WTC11 (cell line): ENCODE results near the gene RGCC. TPM values are rescaled to one million over a fixed set of nuclear protein-coding genes. Genes with fewer than 3 reads are reported as not detected.

Experiments
- ATAC-seq: fragments of 200-7000 bp; cut with Tn5 transposase; 2 replicates; pipeline ENCODE4 v1.10.0; 2021; ENCODE audit warnings: mild to moderate bottlenecking, moderate library complexity
- CTCF ChIA-PET: fragments of 300-600 bp; sonication (Branson Sonifier 250); formaldehyde crosslinking; loops from one replicate; lab custom pipeline; 2021; ENCODE audit warnings: antibody characterized with exemption; lab: Charles Lee
- POLR2A ChIA-PET: fragments of 350-600 bp; sonication (Branson Sonifier 250); formaldehyde crosslinking; loops from one replicate; lab custom pipeline; 2021; ENCODE audit warnings: antibody characterized with exemption; lab: Charles Lee
- DNase-seq: peaks from one replicate; pipeline ENCODE4 v3.0.0; 2021; ENCODE audit warnings: low spot score
- H3K27ac Mint-ChIP-seq: 2 replicates; pipeline ENCODE4 v1.8.0; 2021; ENCODE audit warnings: mixed read lengths
- H3K27me3 Mint-ChIP-seq: 2 replicates; pipeline ENCODE4 v1.8.0; 2021; ENCODE audit warnings: low read depth, mild to moderate bottlenecking, moderate library complexity, mixed read lengths
- H3K36me3 Mint-ChIP-seq: 2 replicates; pipeline ENCODE4 v1.8.0; 2021; ENCODE audit warnings: mixed read lengths
- H3K4me1 Mint-ChIP-seq: 2 replicates; pipeline ENCODE4 v1.8.0; 2022; ENCODE audit warnings: mixed read lengths
- H3K4me3 Mint-ChIP-seq: 2 replicates; pipeline ENCODE4 v1.8.0; 2021; ENCODE audit warnings: mild to moderate bottlenecking, moderate library complexity, mixed read lengths
- H3K9me3 Mint-ChIP-seq: 2 replicates; pipeline ENCODE4 v1.8.0; 2021; ENCODE audit warnings: mixed read lengths
- CBFB ChIP-seq: sonication (generic); formaldehyde crosslinking; IDR thresholded peaks from 2 replicates; pipeline ENCODE4 v1.8.1; 2022; ENCODE audit warnings: mild to moderate bottlenecking, low read depth, missing genetic modification reagents
- CREB1 ChIP-seq: sonication (generic); formaldehyde crosslinking; IDR thresholded peaks from 2 replicates; pipeline ENCODE4 v1.8.0; 2023; ENCODE audit warnings: mild to moderate bottlenecking, missing genetic modification reagents
- CREM ChIP-seq: sonication (generic); formaldehyde crosslinking; IDR thresholded peaks from 2 replicates; pipeline ENCODE4 v1.8.1; 2022; ENCODE audit warnings: mild to moderate bottlenecking, missing genetic modification reagents, moderate library complexity
- GABPB1 ChIP-seq: sonication (generic); formaldehyde crosslinking; IDR thresholded peaks from 2 replicates; pipeline ENCODE4 v1.8.1; 2023; ENCODE audit warnings: mild to moderate bottlenecking, missing genetic modification reagents
- KAT7 ChIP-seq: sonication (generic); formaldehyde crosslinking; IDR thresholded peaks from 2 replicates; pipeline ENCODE4 v1.8.1; 2023; ENCODE audit warnings: missing genetic modification reagents, mild to moderate bottlenecking, borderline replicate concordance
- MYBL2 ChIP-seq: sonication (generic); formaldehyde crosslinking; IDR thresholded peaks from 2 replicates; pipeline ENCODE4 v1.8.1; 2023; ENCODE audit warnings: mild to moderate bottlenecking, moderate library complexity, missing genetic modification reagents
- NFE2L1 ChIP-seq: sonication (generic); formaldehyde crosslinking; IDR thresholded peaks from 2 replicates; pipeline ENCODE4 v1.8.1; 2023; ENCODE audit warnings: missing genetic modification reagents
- NR1H2 ChIP-seq: sonication (generic); formaldehyde crosslinking; IDR thresholded peaks from 2 replicates; pipeline ENCODE4 v1.9.0; 2021; ENCODE audit warnings: mild to moderate bottlenecking, moderate library complexity, missing genetic modification reagents
- NR3C1 ChIP-seq: sonication (generic); formaldehyde crosslinking; conservative IDR thresholded peaks from 2 replicates; pipeline ENCODE4 v1.8.1; 2023; ENCODE audit warnings: low read depth, mild to moderate bottlenecking, missing genetic modification reagents
- SMAD3 ChIP-seq: sonication (generic); formaldehyde crosslinking; IDR thresholded peaks from 2 replicates; pipeline ENCODE4 v1.8.0; 2022; ENCODE audit warnings: missing genetic modification reagents, mild to moderate bottlenecking, borderline replicate concordance
- SOX15 ChIP-seq: fragments of 250-450 bp; sonication (Bioruptor Pico); IDR thresholded peaks from 2 replicates; pipeline ENCODE4 v1.9.0; 2021; ENCODE audit warnings: mild to moderate bottlenecking
- SP1 ChIP-seq: sonication (generic); formaldehyde crosslinking; conservative IDR thresholded peaks from 2 replicates; pipeline ENCODE4 v1.8.1; 2022; ENCODE audit warnings: missing genetic modification reagents
- TCF7 ChIP-seq: sonication (generic); formaldehyde crosslinking; IDR thresholded peaks from 2 replicates; pipeline ENCODE4 v1.8.0; 2022; ENCODE audit warnings: mild to moderate bottlenecking, low read depth, missing genetic modification reagents, moderate library complexity
- ZNF138 ChIP-seq: sonication (generic); formaldehyde crosslinking; conservative IDR thresholded peaks from 2 replicates; pipeline ENCODE4 v1.8.1; 2022; ENCODE audit warnings: mild to moderate bottlenecking, moderate library complexity, missing genetic modification reagents
- ZNF416 ChIP-seq: fragments of 250-450 bp; sonication (Bioruptor Pico); IDR thresholded peaks from 2 replicates; pipeline ENCODE4 v1.9.0; 2021; ENCODE audit warnings: mild to moderate bottlenecking, inconsistent platforms
- total RNA-seq: library from RNA; stranded (reverse); gene quantifications from 3 replicates; pipeline ENCODE4 v1.2.3, GENCODE V29; 2021
- TF ChIP-seq, protein P1 (sequence below): fragments of 250-450 bp; sonication (Bioruptor Pico); IDR thresholded peaks from 2 replicates; pipeline ENCODE4 v1.9.0; 2021; ENCODE audit warnings: mild to moderate bottlenecking, borderline replicate concordance
- TF ChIP-seq, protein P2 (sequence below): fragments of 250-450 bp; sonication (Bioruptor Pico); IDR thresholded peaks from 2 replicates; pipeline ENCODE4 v1.9.0; 2021; ENCODE audit warnings: moderate library complexity, mild to moderate bottlenecking, inconsistent platforms, borderline replicate concordance
- TF ChIP-seq, protein P3 (sequence below): sonication (generic); formaldehyde crosslinking; conservative IDR thresholded peaks from 2 replicates; pipeline ENCODE4 v1.8.1; 2022; ENCODE audit warnings: mild to moderate bottlenecking, missing genetic modification reagents
- TF ChIP-seq, protein P4 (sequence below): sonication (generic); formaldehyde crosslinking; IDR thresholded peaks from 2 replicates; pipeline ENCODE4 v1.8.1; 2022; ENCODE audit warnings: mild to moderate bottlenecking, moderate library complexity, missing genetic modification reagents
- TF ChIP-seq, protein P5 (sequence below): sonication (generic); formaldehyde crosslinking; IDR thresholded peaks from 2 replicates; pipeline ENCODE4 v1.8.1; 2023; ENCODE audit warnings: mild to moderate bottlenecking, missing genetic modification reagents, moderate library complexity
- TF ChIP-seq, protein P6 (sequence below): sonication (generic); formaldehyde crosslinking; IDR thresholded peaks from 2 replicates; pipeline ENCODE4 v1.8.1; 2022; ENCODE audit warnings: low read depth, missing genetic modification reagents, borderline replicate concordance
- TF ChIP-seq, protein P7 (sequence below): sonication (generic); formaldehyde crosslinking; IDR thresholded peaks from 2 replicates; pipeline ENCODE4 v1.8.0; 2023; ENCODE audit warnings: missing genetic modification reagents, mild to moderate bottlenecking, borderline replicate concordance
- TF ChIP-seq, protein P8 (sequence below): sonication (generic); formaldehyde crosslinking; IDR thresholded peaks from 2 replicates; pipeline ENCODE4 v1.8.0; 2022; ENCODE audit warnings: mild to moderate bottlenecking, missing genetic modification reagents

RGCC gene
- total RNA-seq, 1 experiment from 2014 or later: 0.48 TPM

DNA sequence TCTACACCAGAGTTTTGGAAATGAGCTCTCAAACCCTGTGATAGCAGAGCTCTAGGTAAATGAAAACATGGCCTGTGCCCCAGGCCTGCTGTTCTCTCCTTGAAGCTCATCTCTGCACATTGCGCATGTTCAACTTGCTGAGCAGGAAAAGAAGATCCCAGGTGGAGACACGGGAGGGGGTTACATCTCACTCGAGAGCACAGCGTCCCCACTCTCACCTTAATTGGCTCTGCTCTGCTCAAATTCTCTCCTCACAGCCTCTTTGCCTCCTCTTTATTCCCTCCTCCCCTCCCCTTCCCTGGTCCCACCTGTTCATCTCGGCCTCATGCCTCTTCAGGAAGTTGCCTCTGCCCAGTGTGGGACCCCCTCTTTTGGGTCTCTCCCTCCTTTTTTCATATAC, 44.7 kb downstream of the RGCC start (continued):
- TF ChIP-seq, protein P1, sequence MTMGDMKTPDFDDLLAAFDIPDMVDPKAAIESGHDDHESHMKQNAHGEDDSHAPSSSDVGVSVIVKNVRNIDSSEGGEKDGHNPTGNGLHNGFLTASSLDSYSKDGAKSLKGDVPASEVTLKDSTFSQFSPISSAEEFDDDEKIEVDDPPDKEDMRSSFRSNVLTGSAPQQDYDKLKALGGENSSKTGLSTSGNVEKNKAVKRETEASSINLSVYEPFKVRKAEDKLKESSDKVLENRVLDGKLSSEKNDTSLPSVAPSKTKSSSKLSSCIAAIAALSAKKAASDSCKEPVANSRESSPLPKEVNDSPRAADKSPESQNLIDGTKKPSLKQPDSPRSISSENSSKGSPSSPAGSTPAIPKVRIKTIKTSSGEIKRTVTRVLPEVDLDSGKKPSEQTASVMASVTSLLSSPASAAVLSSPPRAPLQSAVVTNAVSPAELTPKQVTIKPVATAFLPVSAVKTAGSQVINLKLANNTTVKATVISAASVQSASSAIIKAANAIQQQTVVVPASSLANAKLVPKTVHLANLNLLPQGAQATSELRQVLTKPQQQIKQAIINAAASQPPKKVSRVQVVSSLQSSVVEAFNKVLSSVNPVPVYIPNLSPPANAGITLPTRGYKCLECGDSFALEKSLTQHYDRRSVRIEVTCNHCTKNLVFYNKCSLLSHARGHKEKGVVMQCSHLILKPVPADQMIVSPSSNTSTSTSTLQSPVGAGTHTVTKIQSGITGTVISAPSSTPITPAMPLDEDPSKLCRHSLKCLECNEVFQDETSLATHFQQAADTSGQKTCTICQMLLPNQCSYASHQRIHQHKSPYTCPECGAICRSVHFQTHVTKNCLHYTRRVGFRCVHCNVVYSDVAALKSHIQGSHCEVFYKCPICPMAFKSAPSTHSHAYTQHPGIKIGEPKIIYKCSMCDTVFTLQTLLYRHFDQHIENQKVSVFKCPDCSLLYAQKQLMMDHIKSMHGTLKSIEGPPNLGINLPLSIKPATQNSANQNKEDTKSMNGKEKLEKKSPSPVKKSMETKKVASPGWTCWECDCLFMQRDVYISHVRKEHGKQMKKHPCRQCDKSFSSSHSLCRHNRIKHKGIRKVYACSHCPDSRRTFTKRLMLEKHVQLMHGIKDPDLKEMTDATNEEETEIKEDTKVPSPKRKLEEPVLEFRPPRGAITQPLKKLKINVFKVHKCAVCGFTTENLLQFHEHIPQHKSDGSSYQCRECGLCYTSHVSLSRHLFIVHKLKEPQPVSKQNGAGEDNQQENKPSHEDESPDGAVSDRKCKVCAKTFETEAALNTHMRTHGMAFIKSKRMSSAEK (CRISPR knock-in tag): no peak
- TF ChIP-seq GABPB1 (CRISPR knock-in tag): no peak
- TF ChIP-seq SP1 (CRISPR knock-in tag): no peak
- no peak for TF ChIP-seq NR1H2 (CRISPR knock-in tag)
- no peak for TF ChIP-seq ZNF138 (CRISPR knock-in tag)
- no peak for TF ChIP-seq NR3C1 (CRISPR knock-in tag)
- TF ChIP-seq CREB1: no peak
- TF ChIP-seq NFE2L1: no peak
- no peak for TF ChIP-seq CREM (CRISPR knock-in tag)
- TF ChIP-seq, protein P2, sequence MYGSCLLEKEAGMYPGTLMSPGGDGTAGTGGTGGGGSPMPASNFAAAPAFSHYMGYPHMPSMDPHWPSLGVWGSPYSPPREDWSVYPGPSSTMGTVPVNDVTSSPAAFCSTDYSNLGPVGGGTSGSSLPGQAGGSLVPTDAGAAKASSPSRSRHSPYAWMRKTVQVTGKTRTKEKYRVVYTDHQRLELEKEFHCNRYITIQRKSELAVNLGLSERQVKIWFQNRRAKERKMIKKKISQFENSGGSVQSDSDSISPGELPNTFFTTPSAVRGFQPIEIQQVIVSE (CRISPR knock-in tag): no peak
- TF ChIP-seq, protein P3, sequence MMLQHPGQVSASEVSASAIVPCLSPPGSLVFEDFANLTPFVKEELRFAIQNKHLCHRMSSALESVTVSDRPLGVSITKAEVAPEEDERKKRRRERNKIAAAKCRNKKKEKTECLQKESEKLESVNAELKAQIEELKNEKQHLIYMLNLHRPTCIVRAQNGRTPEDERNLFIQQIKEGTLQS (CRISPR knock-in tag): no peak
- no peak for TF ChIP-seq KAT7
- TF ChIP-seq, protein P4, sequence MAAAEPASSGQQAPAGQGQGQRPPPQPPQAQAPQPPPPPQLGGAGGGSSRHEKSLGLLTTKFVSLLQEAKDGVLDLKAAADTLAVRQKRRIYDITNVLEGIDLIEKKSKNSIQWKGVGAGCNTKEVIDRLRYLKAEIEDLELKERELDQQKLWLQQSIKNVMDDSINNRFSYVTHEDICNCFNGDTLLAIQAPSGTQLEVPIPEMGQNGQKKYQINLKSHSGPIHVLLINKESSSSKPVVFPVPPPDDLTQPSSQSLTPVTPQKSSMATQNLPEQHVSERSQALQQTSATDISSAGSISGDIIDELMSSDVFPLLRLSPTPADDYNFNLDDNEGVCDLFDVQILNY (CRISPR knock-in tag): no peak
- no peak for TF ChIP-seq SMAD3 (CRISPR knock-in tag)

DNA sequence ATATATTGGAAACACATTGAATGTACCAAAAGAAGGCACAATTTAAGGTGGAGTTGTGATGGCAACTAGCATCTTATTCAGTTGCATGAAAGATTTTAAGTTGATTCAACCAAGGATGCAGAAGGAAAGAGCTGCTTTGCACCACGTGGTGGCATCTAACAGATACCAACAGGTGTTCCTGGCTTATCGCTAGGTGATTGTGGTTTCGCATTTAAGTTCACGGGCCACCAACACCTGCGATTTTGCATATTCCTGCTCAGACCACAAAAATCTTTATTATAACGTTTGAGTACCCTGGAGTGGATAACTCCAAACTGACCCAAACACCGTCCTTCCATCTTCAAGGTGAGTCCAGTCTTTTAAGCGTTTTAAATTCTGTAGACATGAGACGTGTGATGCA, 45.3 kb downstream of the RGCC start:
- DNase-seq: no peak
- Mint-ChIP-seq H3K27ac (no peak overlapping the region), H3K4me1 (peaks cover 3% of the 10 kb centered on the region; the same call in 1 of the 2 replicates), H3K27me3 (peaks cover 17% of the 10 kb centered on the region), H3K36me3 (peaks cover 6% of the 10 kb centered on the region), H3K4me3 (no peak overlapping the region), H3K9me3 (peaks cover 26% of the 10 kb centered on the region)
- ATAC-seq: no peak
- CTCF ChIA-PET: no interaction called here
- POLR2A ChIA-PET: no interaction called here
- TF ChIP-seq, protein P5, sequence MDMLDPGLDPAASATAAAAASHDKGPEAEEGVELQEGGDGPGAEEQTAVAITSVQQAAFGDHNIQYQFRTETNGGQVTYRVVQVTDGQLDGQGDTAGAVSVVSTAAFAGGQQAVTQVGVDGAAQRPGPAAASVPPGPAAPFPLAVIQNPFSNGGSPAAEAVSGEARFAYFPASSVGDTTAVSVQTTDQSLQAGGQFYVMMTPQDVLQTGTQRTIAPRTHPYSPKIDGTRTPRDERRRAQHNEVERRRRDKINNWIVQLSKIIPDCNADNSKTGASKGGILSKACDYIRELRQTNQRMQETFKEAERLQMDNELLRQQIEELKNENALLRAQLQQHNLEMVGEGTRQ (CRISPR knock-in tag): no peak
- TF ChIP-seq SMAD3 (CRISPR knock-in tag): no peak
- TF ChIP-seq ZNF416 (CRISPR knock-in tag): no peak
- TF ChIP-seq MYBL2: no peak
- no peak for TF ChIP-seq TCF7 (CRISPR knock-in tag)
- no peak for TF ChIP-seq CBFB
- TF ChIP-seq, protein P4 (CRISPR knock-in tag): no peak
- TF ChIP-seq NR1H2 (CRISPR knock-in tag): no peak
- TF ChIP-seq GABPB1 (CRISPR knock-in tag): no peak
- no peak for TF ChIP-seq CREB1
- TF ChIP-seq, protein P6, sequence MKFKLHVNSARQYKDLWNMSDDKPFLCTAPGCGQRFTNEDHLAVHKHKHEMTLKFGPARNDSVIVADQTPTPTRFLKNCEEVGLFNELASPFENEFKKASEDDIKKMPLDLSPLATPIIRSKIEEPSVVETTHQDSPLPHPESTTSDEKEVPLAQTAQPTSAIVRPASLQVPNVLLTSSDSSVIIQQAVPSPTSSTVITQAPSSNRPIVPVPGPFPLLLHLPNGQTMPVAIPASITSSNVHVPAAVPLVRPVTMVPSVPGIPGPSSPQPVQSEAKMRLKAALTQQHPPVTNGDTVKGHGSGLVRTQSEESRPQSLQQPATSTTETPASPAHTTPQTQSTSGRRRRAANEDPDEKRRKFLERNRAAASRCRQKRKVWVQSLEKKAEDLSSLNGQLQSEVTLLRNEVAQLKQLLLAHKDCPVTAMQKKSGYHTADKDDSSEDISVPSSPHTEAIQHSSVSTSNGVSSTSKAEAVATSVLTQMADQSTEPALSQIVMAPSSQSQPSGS (CRISPR knock-in tag): no peak
- TF ChIP-seq, protein P7, sequence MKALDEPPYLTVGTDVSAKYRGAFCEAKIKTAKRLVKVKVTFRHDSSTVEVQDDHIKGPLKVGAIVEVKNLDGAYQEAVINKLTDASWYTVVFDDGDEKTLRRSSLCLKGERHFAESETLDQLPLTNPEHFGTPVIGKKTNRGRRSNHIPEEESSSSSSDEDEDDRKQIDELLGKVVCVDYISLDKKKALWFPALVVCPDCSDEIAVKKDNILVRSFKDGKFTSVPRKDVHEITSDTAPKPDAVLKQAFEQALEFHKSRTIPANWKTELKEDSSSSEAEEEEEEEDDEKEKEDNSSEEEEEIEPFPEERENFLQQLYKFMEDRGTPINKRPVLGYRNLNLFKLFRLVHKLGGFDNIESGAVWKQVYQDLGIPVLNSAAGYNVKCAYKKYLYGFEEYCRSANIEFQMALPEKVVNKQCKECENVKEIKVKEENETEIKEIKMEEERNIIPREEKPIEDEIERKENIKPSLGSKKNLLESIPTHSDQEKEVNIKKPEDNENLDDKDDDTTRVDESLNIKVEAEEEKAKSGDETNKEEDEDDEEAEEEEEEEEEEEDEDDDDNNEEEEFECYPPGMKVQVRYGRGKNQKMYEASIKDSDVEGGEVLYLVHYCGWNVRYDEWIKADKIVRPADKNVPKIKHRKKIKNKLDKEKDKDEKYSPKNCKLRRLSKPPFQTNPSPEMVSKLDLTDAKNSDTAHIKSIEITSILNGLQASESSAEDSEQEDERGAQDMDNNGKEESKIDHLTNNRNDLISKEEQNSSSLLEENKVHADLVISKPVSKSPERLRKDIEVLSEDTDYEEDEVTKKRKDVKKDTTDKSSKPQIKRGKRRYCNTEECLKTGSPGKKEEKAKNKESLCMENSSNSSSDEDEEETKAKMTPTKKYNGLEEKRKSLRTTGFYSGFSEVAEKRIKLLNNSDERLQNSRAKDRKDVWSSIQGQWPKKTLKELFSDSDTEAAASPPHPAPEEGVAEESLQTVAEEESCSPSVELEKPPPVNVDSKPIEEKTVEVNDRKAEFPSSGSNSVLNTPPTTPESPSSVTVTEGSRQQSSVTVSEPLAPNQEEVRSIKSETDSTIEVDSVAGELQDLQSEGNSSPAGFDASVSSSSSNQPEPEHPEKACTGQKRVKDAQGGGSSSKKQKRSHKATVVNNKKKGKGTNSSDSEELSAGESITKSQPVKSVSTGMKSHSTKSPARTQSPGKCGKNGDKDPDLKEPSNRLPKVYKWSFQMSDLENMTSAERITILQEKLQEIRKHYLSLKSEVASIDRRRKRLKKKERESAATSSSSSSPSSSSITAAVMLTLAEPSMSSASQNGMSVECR (CRISPR knock-in tag): no peak
- TF ChIP-seq, protein P8, sequence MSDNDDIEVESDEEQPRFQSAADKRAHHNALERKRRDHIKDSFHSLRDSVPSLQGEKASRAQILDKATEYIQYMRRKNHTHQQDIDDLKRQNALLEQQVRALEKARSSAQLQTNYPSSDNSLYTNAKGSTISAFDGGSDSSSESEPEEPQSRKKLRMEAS: no peak
- TF ChIP-seq SOX15 (CRISPR knock-in tag): no peak
